ENCODE data around the gene MMP28.

The MMP28 gene

GRCh38 chr17:35765756-35766488 is 29.5 kb downstream of the MMP28 start:
- POLR2A ChIA-PET, result interaction anchor here (6.2 kb wide), 1 partner anchor 44 kb away, joined by 104 read pairs; the partner anchor contains the start of gene TAF15
- DNase-seq (ENCODE audit: extremely low spot score), result no peak
- CTCF ChIA-PET, result interaction anchor here (0.8 to 2.4 kb wide), 2 partner anchors 42 to 50 kb away, joined by 3 to 54 read pairs; partner anchors contain the start of gene TAF15
- no peak for TF ChIP-seq ZNF384 (IDR thresholded peaks at IDR 0.05)
- no peak for TF ChIP-seq TARDBP (IDR thresholded peaks at IDR 0.05)
- TF ChIP-seq BHLHE40 (IDR thresholded peaks at IDR 0.05; ENCODE audit: borderline replicate concordance), result no peak

- POLR2A ChIA-PET, result interaction anchor here (1.0 to 6.2 kb wide), 5 partner anchors 14 to 45 kb away, joined by 3 to 104 read pairs (median 11); partner anchors contain the start of gene TAF15
- CTCF ChIA-PET, result interaction anchor here (0.8 to 2.4 kb wide), 7 partner anchors 9 to 51 kb away, joined by 3 to 54 read pairs (median 13); partner anchors contain the start of genes MMP28 and TAF15
- no peak for DNase-seq (ENCODE audit: extremely low spot score)
- no peak for TF ChIP-seq HDGF (IDR thresholded peaks at IDR 0.05; ENCODE audit: borderline replicate concordance)
- no peak for TF ChIP-seq PKNOX1 (IDR thresholded peaks at IDR 0.05)
- no peak for TF ChIP-seq FOXM1 (IDR thresholded peaks at IDR 0.05; ENCODE audit: borderline replicate concordance)
- TF ChIP-seq FOXK2 (IDR thresholded peaks at IDR 0.05), result no peak
- TF ChIP-seq SUZ12 (IDR thresholded peaks at IDR 0.05), result no peak
Measured at GRCh38 chr17:35765086-35765710, 30.2 kb downstream of the MMP28 start.

- peak; percentile 88 for DNase-seq (ENCODE audit: extremely low spot score)
- POLR2A ChIA-PET, result interaction anchor here (0.7 to 6.2 kb wide), 9 partner anchors 14 to 167 kb away, joined by 3 to 104 read pairs (median 7); partner anchors contain the start of gene TAF15
- CTCF ChIA-PET, result interaction anchor here (0.6 to 2.4 kb wide), 29 partner anchors 9 to 205 kb away, joined by 3 to 54 read pairs (median 6); partner anchors contain the start of genes MMP28 and TAF15
- TF ChIP-seq L3MBTL2 (conservative IDR thresholded peaks at IDR 0.05) (peak; percentile 94), ARNT (IDR thresholded peaks at IDR 0.05) (no peak), PKNOX1 (IDR thresholded peaks at IDR 0.05) (no peak), HDGF (IDR thresholded peaks at IDR 0.05; ENCODE audit: borderline replicate concordance) (no peak), FOXM1 (IDR thresholded peaks at IDR 0.05; ENCODE audit: borderline replicate concordance) (no peak), SP1 (IDR thresholded peaks at IDR 0.05) (no peak), NFRKB (IDR thresholded peaks at IDR 0.05) (no peak), ELF4 (IDR thresholded peaks at IDR 0.05) (no peak), ZNF384 (IDR thresholded peaks at IDR 0.05) (no peak), LEF1 (IDR thresholded peaks at IDR 0.05; ENCODE audit: borderline replicate concordance) (no peak), FOXK2 (IDR thresholded peaks at IDR 0.05) (no peak), FOXA1 (IDR thresholded peaks at IDR 0.05) (no peak), CTBP1 (IDR thresholded peaks at IDR 0.05; ENCODE audit: borderline replicate concordance) (peak; percentile 69), TARDBP (IDR thresholded peaks at IDR 0.05) (no peak), SUZ12 (IDR thresholded peaks at IDR 0.05) (no peak)
Measured at GRCh38 chr17:35764123-35764991, 31.1 kb downstream of the MMP28 start.

- POLR2A ChIA-PET, result interaction anchor here (0.7 to 6.2 kb wide), 8 partner anchors 13 to 168 kb away, joined by 3 to 104 read pairs (median 7); partner anchors contain the start of gene TAF15
- no peak for DNase-seq (ENCODE audit: extremely low spot score)
- CTCF ChIA-PET, result interaction anchor here (0.6 to 2.4 kb wide), 30 partner anchors 8 to 206 kb away, joined by 3 to 54 read pairs (median 6); partner anchors contain the start of genes MMP28 and TAF15
- TF ChIP-seq L3MBTL2 (conservative IDR thresholded peaks at IDR 0.05) (no peak), FOXM1 (IDR thresholded peaks at IDR 0.05; ENCODE audit: borderline replicate concordance) (no peak), FOXK2 (IDR thresholded peaks at IDR 0.05) (no peak), ARNT (IDR thresholded peaks at IDR 0.05) (no peak), SUZ12 (IDR thresholded peaks at IDR 0.05) (no peak), ELF4 (IDR thresholded peaks at IDR 0.05) (no peak), NFRKB (IDR thresholded peaks at IDR 0.05) (no peak), BHLHE40 (IDR thresholded peaks at IDR 0.05; ENCODE audit: borderline replicate concordance) (no peak), TARDBP (IDR thresholded peaks at IDR 0.05) (no peak)
Measured at GRCh38 chr17:35763767-35764122, 31.7 kb downstream of the MMP28 start.

GRCh38 chr17:35761601-35762000 is 33.8 kb downstream of the MMP28 start:
- ChIA-PET POLR2A (interaction anchor here (4.1 kb wide), 1 partner anchor 47 kb away, joined by 23 read pairs; the partner anchor contains the start of gene TAF15), CTCF (no interaction called here)
- TF ChIP-seq FOXM1 (IDR thresholded peaks at IDR 0.05; ENCODE audit: borderline replicate concordance) (no peak), LEF1 (IDR thresholded peaks at IDR 0.05; ENCODE audit: borderline replicate concordance) (no peak), SP1 (IDR thresholded peaks at IDR 0.05) (no peak), ZNF384 (IDR thresholded peaks at IDR 0.05) (no peak), TARDBP (IDR thresholded peaks at IDR 0.05) (no peak), L3MBTL2 (conservative IDR thresholded peaks at IDR 0.05) (no peak), CTBP1 (IDR thresholded peaks at IDR 0.05; ENCODE audit: borderline replicate concordance) (no peak), BHLHE40 (IDR thresholded peaks at IDR 0.05; ENCODE audit: borderline replicate concordance) (no peak), HDGF (IDR thresholded peaks at IDR 0.05; ENCODE audit: borderline replicate concordance) (no peak), NFRKB (IDR thresholded peaks at IDR 0.05) (no peak)

GRCh38 chr17:35760587-35760986 is 34.9 kb downstream of the MMP28 start, which contains the start of gene C17orf50:
Gene C17orf50, plus strand, starts transcription at chr17:35760887. Its CDS starts 55 bp downstream, at chr17:35760942.
- ChIA-PET CTCF (no interaction called here), POLR2A (interaction anchor here (4.1 kb wide), 1 partner anchor 48 kb away, joined by 23 read pairs; the partner anchor contains the start of gene TAF15)
- no peak for DNase-seq (ENCODE audit: extremely low spot score)
- TF ChIP-seq NFRKB (IDR thresholded peaks at IDR 0.05), result no peak
- no peak for TF ChIP-seq TARDBP (IDR thresholded peaks at IDR 0.05)
- no peak for TF ChIP-seq ARNT (IDR thresholded peaks at IDR 0.05)
- TF ChIP-seq SP1 (IDR thresholded peaks at IDR 0.05), result no peak
- no peak for TF ChIP-seq FOXK2 (IDR thresholded peaks at IDR 0.05)
- TF ChIP-seq PKNOX1 (IDR thresholded peaks at IDR 0.05), result no peak
- no peak for TF ChIP-seq BHLHE40 (IDR thresholded peaks at IDR 0.05; ENCODE audit: borderline replicate concordance)
- TF ChIP-seq HDGF (IDR thresholded peaks at IDR 0.05; ENCODE audit: borderline replicate concordance), result no peak
- TF ChIP-seq FOXM1 (IDR thresholded peaks at IDR 0.05; ENCODE audit: borderline replicate concordance), result no peak
- no peak for TF ChIP-seq CTBP1 (IDR thresholded peaks at IDR 0.05; ENCODE audit: borderline replicate concordance)
- TF ChIP-seq L3MBTL2 (conservative IDR thresholded peaks at IDR 0.05), result no peak

More at GRCh38 chr17:35761601-35762000, 33.8 kb downstream of the MMP28 start:
- DNase-seq (ENCODE audit: extremely low spot score), result no peak
